Measurements from ENCODE around the gene DMKN. TPM values are rescaled to one million over a fixed set of nuclear protein-coding genes. Genes with fewer than 3 reads are reported as not detected.

Gene DMKN
- polyA plus RNA-seq, 4 donors: 69.7 to 135 (median 107) TPM

- no peak for DNase-seq (ENCODE audit: low read depth in 4 of 4, low spot score in 2 of 4)
Observed at GRCh38 chr19:35529241-35530218, 16.1 kb upstream of the DMKN start.

- no peak for DNase-seq (ENCODE audit: low read depth in 4 of 4, low spot score in 2 of 4)
Observed at GRCh38 chr19:35528218-35529038, 15.0 kb upstream of the DMKN start, which contains the start of gene SBSN. SBSN (minus strand) TSS chr19:35528311; CDS start chr19:35528281, 30 bp downstream.

DNA sequence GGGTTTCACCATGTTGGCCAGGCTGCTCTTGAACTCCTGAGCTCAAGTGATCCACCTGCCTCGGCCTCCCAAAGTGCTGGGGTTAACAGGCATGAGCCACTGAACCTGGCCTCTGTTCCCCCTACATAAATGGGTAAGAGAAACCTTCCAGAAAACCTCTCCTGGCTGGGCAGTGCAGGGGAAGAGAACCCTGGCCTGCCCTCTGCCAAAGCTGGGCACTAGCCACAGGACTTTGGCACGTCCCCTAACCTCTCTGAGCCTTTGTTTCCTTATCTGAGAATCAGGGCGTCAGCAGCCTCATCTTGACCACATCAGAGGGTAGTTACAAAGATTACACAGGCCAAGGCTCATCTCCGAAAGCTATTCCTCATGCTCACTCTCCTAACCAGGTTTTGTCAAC, 12.4 kb upstream of the DMKN start:
- no peak for DNase-seq (ENCODE audit: low read depth in 4 of 4, low spot score in 2 of 4)

- no peak for DNase-seq (ENCODE audit: low read depth in 4 of 4, low spot score in 2 of 4)
Observed at GRCh38 chr19:35524181-35524837, 10.9 kb upstream of the DMKN start.

DNA sequence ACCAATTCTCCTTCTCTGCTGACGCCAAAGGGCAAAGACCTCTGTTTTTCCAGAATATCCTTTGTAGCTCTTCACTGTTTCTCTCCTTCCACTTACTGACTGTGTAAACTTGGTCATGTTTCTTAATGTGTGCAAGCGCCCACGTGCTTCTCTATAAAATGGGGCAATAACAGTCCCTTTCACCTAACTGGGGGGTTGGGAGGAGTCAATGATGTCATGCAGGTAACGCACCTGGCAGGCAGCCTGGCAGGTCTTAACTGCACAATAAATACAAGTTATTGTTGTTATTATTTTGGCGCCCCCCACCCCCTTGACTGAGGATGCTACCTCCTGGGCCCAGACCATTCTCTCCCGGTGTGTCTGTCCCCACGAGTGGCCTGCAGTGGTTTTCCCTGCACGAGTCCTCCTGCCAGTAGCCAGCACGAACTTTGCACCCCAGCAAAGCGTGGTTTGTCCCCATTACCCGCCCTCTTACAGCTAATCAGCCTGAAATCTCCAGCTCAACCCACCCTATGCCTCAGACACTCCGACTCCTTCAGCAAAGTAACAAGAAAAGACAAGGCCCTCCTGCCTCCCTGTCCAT, 9.4 kb upstream of the DMKN start:
- DNase-seq (ENCODE audit: low read depth in 4 of 4, low spot score in 2 of 4): no peak

- DNase-seq (ENCODE audit: low read depth in 4 of 4, low spot score in 2 of 4): no peak
Observed at GRCh38 chr19:35521124-35521743, 7.8 kb upstream of the DMKN start.

- no peak for DNase-seq (ENCODE audit: low read depth in 4 of 4, low spot score in 2 of 4)
Observed at GRCh38 chr19:35519291-35519690, 5.8 kb upstream of the DMKN start.

GRCh38 chr19:35518313-35518712, 4.9 kb upstream of the DMKN start:
- no peak for DNase-seq (ENCODE audit: low read depth in 4 of 4, low spot score in 2 of 4)

DNA sequence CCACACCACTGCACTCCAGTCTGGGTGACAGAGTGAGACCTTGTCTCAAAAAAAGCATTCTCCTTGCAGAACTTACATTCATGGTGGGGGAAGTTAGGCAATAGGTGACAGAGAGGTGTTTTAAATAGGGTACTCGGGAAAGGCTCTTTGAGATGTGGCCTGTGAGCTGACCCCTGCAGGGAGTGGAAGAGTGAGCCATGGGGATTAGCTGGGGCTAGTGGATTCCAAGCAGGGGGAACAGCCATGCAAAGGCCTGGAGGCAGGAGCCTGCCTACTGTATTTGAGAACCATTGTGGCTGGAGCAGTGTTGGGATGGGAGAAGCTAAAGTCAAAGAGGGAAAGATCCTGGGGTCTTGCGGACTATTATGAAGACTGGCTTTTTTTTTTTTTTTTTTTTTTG, 3.9 kb upstream of the DMKN start:
- DNase-seq (ENCODE audit: low read depth in 4 of 4, low spot score in 2 of 4): no peak

- no peak for DNase-seq (ENCODE audit: low read depth in 4 of 4, low spot score in 2 of 4)
Observed at GRCh38 chr19:35516310-35516709, 2.9 kb upstream of the DMKN start.

DNA sequence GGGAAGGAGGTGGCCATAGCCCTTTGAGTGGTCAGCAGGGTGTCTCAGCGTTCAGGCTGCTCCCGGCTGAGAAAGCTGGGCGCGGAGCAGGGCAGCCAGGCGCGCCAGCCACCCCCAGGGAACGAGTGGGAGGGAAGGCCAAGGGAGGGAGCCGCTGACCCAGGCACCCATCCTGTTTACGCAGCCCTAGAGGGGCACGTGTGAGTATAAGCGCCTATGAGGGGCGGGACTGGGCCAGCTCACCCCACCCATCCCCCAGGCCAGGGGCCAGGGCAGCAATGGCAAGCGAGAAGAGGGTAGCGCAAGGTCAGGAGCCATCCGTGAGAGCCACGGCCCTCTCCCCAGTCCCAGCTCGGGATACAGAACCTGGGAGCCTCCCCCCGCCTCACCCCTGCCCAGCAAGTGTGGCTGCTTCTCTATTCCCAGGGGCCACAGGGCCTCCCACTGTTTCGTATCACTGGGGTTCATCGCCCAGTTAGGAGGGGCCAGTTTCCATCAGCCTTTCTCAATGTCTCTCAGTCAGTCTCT, 897 bp upstream of the DMKN start:
- no peak for DNase-seq (ENCODE audit: low read depth in 4 of 4, low spot score in 2 of 4)

DNA sequence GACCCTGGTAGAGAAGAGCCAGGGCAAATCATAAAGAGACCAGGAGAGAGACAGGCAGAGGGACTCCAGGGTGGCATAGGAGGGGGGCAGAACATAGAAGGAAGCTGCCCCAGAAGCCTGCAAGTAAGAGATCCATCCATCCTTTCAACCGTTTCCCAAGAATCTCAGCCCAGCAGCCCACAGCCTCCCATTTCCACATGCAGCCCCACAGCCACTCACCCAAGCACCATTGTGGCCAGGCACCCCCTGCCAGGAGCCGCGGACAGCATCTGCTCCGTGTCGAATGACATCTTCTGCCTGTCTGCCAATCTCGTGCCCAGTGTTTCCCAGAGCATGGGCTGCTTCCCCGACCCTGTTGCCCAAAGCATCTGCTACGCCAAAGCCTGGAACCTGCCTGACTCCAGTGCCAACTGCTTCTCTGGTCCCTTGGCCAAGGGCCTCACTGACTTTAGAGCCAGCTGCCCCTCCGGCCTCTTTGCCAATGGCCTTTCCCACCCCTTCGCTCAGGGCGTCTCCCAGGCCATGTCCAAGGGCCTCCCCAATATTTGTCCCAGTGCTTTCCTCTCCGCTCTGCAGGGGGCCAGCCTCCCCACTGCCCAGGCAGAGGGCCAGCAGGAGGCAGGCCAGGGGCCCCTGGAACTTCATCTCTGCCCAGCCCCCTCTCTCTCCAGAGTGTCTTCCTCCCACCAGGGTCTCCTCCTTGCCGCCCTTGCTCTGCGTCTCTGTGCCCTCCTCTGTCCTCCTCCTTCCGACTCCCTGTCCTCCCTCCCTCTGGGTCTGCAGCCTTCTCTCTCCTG, 420 bp downstream of the DMKN start:
- DNase-seq (ENCODE audit: low read depth in 4 of 4, low spot score in 2 of 4): no peak

- DNase-seq (ENCODE audit: low read depth in 4 of 4, low spot score in 2 of 4): no peak
Observed at GRCh38 chr19:35511337-35511736, 2.1 kb downstream of the DMKN start.

- no peak for DNase-seq (ENCODE audit: low read depth in 4 of 4, low spot score in 2 of 4)
Observed at GRCh38 chr19:35510626-35510964, 2.9 kb downstream of the DMKN start.

DNA sequence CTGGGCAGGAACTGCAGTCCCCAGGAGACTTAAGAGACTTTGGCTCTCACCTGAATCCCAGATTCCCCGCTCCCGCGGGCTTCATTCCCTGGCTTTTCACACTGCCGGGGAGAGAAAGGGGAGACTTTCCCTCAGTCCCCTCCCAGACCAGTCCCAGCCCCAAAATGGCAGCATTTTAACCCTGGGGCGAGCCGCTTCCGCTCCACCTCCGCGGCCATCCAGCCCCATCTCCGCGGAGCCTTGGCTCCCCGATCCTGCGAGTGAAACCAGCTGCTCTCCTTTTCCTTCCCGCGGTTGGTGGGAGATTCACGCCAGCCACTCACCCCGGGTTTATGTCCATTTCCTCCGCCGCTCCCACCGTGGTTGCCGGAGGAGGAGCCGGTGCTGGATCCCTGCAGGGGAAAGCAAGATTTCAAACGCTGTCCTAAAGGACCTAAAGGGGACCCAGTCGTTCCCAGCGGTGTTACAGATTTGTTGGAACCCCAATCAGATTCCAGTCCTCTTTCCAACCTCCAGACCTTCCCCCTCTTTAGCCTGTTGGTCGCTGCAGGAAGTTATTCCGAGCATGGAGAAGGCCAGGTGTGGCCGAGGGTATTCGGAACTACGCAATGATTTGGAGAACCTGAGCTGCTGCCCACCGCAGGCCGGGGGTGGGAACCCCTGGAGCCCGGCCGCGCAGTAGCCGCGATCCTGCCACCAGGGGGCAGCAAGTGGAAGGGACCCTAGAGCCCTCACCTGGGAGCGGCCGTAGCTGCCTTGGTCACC, 3.4 kb downstream of the DMKN start:
- DNase-seq (ENCODE audit: low read depth in 4 of 4, low spot score in 2 of 4): peak; percentile 66 to 84 (median 73)

DNA sequence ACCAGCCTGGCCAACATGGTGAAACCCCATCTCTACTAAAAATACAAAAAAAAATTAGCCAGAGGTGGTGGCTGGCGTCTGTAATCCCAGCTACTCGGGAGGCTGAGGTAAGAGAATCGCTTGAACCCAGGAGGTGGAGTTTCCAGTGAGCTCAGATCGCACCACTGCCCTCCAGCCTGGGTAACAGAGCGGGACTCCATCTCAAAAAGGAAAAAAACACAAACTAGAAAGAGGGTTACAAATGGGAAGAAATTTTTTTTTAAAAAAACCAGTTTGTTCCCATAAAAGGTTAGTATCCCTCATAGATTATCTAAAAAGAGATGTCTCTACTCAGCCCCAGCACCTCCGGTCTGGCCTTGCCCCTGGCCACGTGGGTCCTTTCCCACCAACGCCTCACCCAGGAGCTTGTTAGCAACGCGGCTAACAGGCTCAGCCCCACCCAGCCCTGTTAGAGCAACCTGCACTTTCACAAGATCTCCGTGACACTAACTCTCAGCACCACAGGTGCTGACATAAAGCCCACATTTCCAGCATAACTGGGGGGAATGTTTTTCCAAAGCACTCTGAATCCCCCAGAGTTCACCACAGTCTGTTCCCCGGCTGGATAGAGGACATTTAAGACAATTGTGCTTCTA, 4.3 kb downstream of the DMKN start:
- no peak for DNase-seq (ENCODE audit: low read depth in 4 of 4, low spot score in 2 of 4)

DNA sequence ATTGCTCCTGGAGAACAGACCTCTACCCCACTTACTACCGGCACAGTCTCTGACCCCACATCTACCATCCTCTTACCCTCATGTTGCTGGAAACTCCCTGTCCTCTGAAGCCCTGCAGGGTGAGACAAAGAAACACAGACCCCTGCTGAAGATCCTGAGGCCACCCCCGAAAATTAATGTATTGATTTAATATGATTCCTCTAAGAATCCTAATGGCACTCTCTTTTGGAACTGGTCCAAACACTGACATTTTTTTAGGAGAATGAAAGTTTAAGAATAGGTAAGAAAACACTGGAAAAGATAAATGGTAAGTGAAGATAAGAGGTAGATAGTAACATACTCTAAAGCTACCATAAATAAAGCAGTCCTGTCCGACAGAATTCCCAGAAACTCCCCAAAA, 5.3 kb downstream of the DMKN start:
- no peak for DNase-seq (ENCODE audit: low read depth in 4 of 4, low spot score in 2 of 4)

- DNase-seq (ENCODE audit: low read depth in 4 of 4, low spot score in 2 of 4): no peak
Observed at GRCh38 chr19:35507561-35507960, 5.9 kb downstream of the DMKN start.
